ENCODE measurements around the gene DSCAML1.

GRCh38 chr11:117606211-117606610 is 190.8 kb downstream of the DSCAML1 start:
- TF ChIP-seq POLR2A (IDR thresholded peaks at IDR 0.05; ENCODE audit: low read depth, low read length), result no peak
- no peak for TF ChIP-seq TAF1 (IDR thresholded peaks at IDR 0.05; ENCODE audit: low read depth, low read length)
- TF ChIP-seq POU2F2 (IDR thresholded peaks at IDR 0.05; ENCODE audit: low read depth, low read length), result no peak
- TF ChIP-seq POLR2AphosphoS5 (IDR thresholded peaks at IDR 0.05; ENCODE audit: low read depth, low read length), result no peak
- TF ChIP-seq SPI1 (IDR thresholded peaks at IDR 0.05; ENCODE audit: low read depth, low read length), result no peak

All from GM12891 (cell line).